ENCODE measurements around the gene EXD3. TPM values are rescaled to one million over a fixed set of nuclear protein-coding genes. Genes with fewer than 3 reads are reported as not detected.
A peak's percentile ranks its signal among the peaks of the same experiment; 100 is the strongest.

Gene EXD3
- total RNA-seq, 1 donor, result 6.1 TPM

DNA sequence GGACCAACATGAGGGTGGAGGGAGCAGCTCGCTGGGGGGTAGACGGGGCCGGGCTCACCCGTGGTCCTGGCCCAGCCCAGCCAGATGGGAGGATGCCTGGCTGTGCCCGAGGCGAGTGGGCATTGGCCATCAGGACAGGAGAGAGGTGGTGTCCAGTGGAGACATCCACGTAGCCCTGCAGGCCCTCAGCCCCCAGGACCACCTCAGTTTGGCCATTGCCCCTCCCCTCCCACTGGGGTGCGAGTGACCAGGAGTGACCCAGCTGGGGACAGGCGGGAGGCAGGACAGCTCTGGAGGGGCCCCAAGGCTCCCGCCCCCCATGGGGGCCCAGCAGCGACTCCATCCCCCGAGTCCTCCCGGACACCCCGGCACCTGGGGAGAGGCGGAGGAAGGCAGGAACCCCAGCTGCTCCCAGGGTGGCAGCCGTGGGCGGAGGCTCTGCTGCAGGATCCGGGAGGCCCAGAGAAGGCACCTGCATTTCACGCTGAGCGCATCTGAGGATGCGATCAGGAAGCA, 8.5 kb upstream of the EXD3 start:
- no peaks in the 10 kb centered on the region for H3K4me1 ChIP-seq (ENCODE audit: insufficient read depth, low read length)
- no peaks in the 10 kb centered on the region for H3K27me3 ChIP-seq (ENCODE audit: insufficient read depth, low read length)
- H3K4me3 ChIP-seq (ENCODE audit: low read length), result no peak overlapping the region
- H3K9me3 ChIP-seq (ENCODE audit: low read depth, low read length), result no peaks in the 10 kb centered on the region

DNA sequence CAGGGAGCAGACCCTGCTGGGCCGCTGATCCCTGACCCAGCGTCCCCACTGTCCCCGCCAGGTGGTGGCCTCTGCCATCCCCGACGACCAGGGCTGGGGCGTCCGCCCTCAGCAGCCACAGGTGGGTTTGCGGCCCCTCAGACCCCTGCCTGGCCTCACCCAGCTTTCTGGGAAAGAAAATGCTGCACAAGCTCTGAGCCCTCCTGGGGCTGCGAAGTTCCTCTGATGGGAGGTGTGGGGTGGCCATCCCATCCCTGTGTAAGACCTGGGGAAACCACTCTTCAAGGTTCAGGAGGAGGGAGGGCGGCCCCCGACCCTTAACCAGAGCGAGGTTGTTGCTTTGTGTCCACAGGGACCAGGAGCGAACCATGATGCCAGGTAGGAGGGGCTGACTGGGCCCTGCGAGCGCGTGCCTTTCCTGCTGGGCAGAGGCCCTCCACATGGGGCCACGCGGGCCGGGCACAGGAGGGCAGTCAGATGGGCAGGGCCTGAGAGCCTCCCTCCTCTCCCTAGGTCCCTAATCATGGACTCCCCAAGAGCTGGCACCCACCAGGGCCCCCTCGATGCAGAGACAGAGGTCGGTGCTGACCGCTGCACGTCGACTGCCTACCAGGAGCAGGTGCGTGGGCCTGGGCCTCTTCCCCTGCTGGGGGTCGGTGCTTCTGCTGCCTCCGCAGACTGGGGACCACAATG, 7.9 kb upstream of the EXD3 start:
- Histone ChIP-seq H3K4me1 (ENCODE audit: insufficient read depth, low read length) (no peaks in the 10 kb centered on the region), H3K4me3 (ENCODE audit: low read length) (no peak overlapping the region), H3K27me3 (ENCODE audit: insufficient read depth, low read length) (no peaks in the 10 kb centered on the region), H3K9me3 (ENCODE audit: low read depth, low read length) (no peaks in the 10 kb centered on the region)

DNA sequence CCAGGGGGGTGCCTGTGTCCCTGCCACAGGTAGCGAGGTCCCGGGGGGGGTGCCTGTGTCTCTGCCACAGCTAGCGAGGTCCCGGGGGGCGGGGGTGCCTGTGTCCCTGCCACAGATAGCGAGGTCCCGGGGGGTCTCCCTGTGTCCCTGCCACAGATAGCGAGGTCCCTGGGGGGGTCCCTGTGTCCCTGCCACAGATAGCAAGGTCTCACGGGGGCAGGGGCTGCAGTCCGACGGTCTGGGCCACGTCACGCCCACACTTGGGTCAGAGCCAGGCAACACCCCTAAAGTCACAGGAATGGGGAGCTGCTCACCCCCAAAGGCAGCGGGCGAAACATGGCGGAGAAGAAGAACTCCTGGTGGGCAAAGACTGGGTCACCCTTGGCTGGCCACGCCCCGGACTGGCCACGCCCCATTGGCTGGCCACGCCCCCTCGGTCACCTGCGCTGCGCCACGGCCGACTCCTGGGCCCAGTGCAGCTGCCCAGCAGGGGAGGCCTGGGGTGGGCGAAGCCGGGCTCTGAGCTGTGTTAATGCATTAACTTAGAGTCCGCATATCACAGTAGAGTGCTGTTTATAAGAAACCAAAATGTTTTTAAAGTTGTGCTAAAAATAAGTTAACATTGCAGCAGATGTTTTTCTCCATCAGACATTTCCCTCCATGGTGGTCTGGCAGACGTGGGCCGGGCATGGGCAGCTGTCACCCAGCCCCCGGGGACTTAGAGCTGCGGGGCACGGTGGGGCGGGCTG, 7.2 kb upstream of the EXD3 start:
- Histone ChIP-seq H3K4me1 (ENCODE audit: insufficient read depth, low read length) (no peaks in the 10 kb centered on the region), H3K4me3 (ENCODE audit: low read length) (no peak overlapping the region), H3K9me3 (ENCODE audit: low read depth, low read length) (no peaks in the 10 kb centered on the region), H3K27me3 (ENCODE audit: insufficient read depth, low read length) (no peaks in the 10 kb centered on the region)

DNA sequence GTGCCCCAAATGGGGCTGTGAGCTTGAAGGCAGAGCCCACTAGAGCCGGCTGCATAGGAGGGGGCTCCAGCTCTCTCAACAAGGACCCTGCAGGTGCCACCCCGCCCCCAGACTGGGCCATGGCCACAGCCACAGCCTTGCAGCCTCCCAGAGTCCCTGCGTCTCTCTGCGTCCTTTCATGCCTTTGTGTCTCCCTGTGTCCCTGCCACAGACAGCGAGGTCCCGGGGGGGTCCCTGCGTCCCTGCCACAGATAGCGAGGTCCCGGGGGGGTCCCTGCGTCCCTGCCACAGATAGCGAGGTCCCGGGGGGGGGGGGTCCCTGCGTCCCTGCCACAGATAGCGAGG, 6.6 kb upstream of the EXD3 start:
- H3K27me3 ChIP-seq (ENCODE audit: insufficient read depth, low read length), result no peaks in the 10 kb centered on the region
- no peaks in the 10 kb centered on the region for H3K9me3 ChIP-seq (ENCODE audit: low read depth, low read length)
- no peak overlapping the region for H3K4me3 ChIP-seq (ENCODE audit: low read length)
- peaks cover 1% of the 10 kb centered on the region for H3K4me1 ChIP-seq (ENCODE audit: insufficient read depth, low read length)

DNA sequence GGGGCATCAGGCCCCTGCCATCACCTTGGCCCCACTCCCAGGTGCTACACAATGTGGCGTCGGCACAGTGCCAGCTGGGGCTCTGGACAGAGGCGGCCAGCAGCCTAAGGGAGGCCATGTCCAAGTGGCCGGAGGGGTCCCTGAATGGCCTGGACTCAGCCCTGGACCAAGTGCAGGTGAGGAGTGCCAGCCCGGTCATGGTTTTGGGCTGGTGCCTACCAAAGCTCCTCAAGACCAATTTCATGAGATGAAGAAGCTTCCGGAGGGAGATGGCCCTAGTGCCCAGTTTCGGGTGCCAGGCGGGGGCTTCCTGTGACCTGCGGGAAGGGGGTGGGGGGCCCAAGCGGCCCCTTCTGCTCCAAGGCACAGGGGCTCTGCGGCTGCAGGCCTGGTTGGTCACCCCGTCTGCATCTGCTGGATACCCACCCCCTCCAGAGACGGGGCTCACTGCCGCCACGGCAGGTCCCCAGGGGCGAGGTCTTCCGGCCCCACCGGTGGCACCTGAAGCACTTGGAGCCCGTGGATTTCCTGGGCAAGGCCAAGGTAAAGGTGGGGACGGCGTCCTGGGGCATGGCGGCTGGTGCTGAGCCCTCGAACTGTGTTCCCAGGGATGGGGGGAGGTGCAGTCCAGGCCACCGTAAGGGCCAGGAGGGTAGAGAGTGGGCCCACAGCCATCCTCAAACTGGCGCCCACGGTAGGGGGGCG, 6.0 kb upstream of the EXD3 start:
- H3K9me3 ChIP-seq (ENCODE audit: low read depth, low read length), result no peaks in the 10 kb centered on the region
- no peak overlapping the region for H3K4me3 ChIP-seq (ENCODE audit: low read length)
- no peaks in the 10 kb centered on the region for H3K27me3 ChIP-seq (ENCODE audit: insufficient read depth, low read length)
- peaks cover 6% of the 10 kb centered on the region for H3K4me1 ChIP-seq (ENCODE audit: insufficient read depth, low read length)

DNA sequence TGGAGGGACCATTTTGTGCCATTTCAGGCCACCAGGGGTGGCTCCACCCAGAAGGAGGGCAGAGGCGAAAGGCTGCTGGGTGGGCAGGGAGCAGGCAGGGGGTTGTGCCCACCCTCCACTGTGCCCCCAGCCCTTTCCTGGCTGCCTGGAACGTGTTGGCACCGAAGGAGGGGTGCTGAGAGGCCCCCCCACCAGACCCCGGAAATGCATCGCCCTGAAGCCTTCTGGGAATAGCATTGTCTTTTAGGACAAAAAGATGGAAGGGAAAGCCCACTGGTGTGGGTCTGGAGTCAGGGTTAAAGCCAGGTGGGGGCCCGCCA, 5.3 kb upstream of the EXD3 start:
- Histone ChIP-seq H3K4me3 (ENCODE audit: low read length) (no peak overlapping the region), H3K4me1 (ENCODE audit: insufficient read depth, low read length) (peaks cover 13% of the 10 kb centered on the region), H3K27me3 (ENCODE audit: insufficient read depth, low read length) (no peaks in the 10 kb centered on the region), H3K9me3 (ENCODE audit: low read depth, low read length) (no peaks in the 10 kb centered on the region)

DNA sequence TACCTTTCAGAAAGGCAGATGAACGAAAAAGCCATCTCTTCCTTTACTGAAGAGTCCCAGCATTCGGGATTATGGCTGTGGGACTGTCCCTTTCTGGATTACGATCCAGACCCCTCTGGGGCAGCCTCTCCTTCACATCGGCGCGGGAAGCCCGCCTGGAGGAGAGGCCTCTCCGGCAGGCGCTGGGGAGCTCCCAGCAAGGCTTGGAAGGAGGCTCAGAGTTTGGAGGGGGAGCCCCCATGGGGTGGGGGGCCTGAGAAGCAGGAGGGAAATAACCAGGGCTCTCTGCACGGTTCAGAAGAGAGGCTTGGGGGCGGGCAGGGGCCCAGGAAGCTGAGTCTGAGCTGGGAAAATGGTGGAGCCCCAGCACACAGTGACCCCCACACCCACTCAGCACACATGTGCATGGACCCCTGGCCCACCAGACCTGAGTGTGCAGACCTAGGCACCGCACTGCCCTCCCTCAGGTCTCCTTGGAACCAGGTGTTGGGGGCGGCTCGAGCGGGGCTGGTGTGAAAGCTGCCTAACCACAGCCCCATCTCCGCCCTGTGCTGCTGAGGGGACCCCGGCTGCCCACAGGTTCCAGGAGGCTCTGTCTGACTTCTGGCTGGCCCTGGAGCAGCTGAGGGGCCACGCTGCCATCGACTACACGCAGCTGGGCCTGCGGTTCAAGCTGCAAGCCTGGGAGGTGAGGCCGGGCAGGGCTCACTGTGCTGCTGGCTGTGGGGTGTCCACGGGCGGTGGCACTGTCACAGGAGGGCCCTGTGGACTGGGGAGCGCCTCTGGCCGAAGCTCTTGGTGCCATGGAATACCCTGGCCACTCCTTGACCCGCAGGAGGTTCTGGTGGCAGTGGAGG, 4.7 kb upstream of the EXD3 start:
- H3K4me3 ChIP-seq (ENCODE audit: low read length), result no peak overlapping the region
- H3K4me1 ChIP-seq (ENCODE audit: insufficient read depth, low read length), result peaks cover 13% of the 10 kb centered on the region
- H3K9me3 ChIP-seq (ENCODE audit: low read depth, low read length), result no peaks in the 10 kb centered on the region
- no peaks in the 10 kb centered on the region for H3K27me3 ChIP-seq (ENCODE audit: insufficient read depth, low read length)

DNA sequence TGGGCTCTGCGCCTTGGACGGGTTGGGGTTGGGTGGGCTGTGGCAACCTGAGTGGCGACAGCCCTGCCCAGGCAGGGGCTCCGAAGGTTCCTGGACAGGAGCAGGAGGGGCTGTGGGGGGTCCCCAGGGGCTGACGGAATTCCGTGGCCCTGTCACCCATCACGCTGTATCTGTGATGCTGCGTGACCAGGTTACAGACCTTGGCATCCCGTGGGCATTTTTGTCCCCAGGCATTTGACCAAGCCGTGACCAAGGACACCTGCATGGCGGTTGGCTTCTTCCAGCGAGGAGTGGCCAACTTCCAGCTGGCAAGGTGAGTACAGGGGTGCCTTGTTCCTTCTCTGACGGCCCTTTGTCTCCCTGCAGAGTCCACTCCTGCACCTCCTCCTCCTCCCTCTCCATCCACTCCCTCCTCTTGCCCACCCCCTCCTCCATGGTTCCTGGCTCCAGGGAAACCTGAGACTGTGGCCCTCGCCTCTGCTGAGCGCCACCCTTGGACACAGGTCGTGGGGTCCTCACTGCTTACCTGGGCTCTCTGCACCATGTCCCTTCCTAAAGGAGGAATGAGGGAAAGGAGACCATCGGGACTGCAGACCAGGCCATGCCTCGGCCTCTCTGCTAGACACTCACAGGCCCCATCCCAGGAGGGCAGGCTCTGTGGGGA, 3.2 kb upstream of the EXD3 start:
- Histone ChIP-seq H3K4me1 (ENCODE audit: insufficient read depth, low read length) (peaks cover 27% of the 10 kb centered on the region), H3K4me3 (ENCODE audit: low read length) (no peak overlapping the region), H3K9me3 (ENCODE audit: low read depth, low read length) (no peaks in the 10 kb centered on the region), H3K27me3 (ENCODE audit: insufficient read depth, low read length) (no peaks in the 10 kb centered on the region)

DNA sequence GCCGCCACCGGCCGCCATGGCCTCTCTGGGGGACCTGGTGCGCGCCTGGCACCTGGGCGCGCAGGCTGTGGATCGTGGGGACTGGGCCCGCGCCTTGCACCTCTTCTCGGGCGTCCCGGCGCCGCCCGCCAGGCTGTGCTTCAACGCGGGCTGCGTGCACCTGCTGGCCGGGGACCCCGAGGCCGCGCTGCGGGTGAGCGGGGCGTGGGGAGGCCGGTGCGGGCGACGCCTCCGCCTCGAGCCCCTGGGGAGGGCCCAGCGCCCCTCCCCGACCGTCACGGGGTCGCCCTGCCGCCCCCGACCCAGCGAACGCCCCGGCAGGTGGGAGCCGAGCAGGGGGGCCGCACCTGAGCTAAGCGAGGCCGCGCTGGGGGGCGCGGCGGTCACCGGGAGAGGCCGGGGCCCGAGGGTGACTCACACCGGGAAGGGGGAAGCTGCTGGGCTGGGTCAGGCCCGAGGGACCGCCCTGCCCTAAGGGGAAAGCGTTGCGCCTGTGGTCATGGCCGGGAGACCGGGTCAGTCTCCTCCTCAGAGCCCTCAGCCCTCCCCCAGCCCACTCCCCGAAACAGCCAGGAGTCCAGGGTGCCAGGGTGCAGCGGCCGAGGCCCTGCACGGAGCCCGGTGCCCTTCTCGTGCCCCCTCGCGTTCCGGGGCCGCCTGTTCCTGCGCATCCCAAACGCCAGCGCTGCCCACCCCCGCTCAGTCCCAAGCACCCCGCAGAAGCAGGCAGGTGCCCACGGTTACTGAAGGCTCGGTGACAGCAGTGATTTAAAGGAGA, 741 bp upstream of the EXD3 start:
- Histone ChIP-seq H3K27me3 (ENCODE audit: insufficient read depth, low read length) (no peaks in the 10 kb centered on the region), H3K4me1 (ENCODE audit: insufficient read depth, low read length) (peaks cover 27% of the 10 kb centered on the region), H3K4me3 (ENCODE audit: low read length) (peak overlapping the region; percentile 70)

DNA sequence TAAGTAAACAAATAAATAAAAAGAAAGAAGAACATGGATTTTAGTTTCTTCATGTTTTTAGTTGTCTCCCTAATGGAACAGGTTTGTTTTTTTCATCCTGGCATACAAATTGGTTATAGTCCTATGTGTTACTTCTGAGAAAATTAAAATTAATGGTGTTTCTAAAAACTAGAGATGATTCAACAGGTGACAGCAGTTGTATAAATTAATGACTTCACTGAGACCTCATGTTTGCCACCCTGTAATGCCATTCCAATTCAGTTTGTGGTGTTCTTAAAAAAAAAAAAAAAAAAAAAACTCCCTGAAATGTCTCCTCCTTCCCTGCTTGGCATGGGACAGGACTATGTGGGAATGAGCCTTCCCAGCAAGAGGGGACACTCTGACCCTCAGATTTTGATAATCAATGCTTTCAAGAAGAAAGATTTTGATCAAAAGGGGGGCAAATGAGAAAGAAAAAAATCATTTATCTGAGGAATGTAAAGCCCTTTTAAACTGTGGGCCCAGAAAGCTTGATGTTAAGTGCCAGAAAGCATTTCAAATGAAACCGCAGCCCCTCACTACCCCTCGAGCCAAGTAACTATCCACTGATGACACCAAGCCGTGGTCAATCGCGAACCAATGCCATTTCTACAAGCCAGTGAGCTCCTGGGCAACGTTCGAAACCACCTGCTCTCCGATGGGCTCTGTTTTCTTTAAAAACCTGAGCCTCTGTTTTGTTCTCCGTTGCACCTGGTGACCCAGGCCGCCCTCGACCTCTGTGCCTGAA, 941 bp downstream of the EXD3 start:
- H3K4me3 ChIP-seq (ENCODE audit: low read length), result peak overlapping the region; percentile 70
- H3K9me3 ChIP-seq (ENCODE audit: low read depth, low read length), result no peaks in the 10 kb centered on the region
- no peaks in the 10 kb centered on the region for H3K27me3 ChIP-seq (ENCODE audit: insufficient read depth, low read length)
- H3K4me1 ChIP-seq (ENCODE audit: insufficient read depth, low read length), result peaks cover 27% of the 10 kb centered on the region

More for the DNA sequence above, 741 bp upstream of the EXD3 start:
- H3K9me3 ChIP-seq (ENCODE audit: low read depth, low read length), result no peaks in the 10 kb centered on the region

DNA sequence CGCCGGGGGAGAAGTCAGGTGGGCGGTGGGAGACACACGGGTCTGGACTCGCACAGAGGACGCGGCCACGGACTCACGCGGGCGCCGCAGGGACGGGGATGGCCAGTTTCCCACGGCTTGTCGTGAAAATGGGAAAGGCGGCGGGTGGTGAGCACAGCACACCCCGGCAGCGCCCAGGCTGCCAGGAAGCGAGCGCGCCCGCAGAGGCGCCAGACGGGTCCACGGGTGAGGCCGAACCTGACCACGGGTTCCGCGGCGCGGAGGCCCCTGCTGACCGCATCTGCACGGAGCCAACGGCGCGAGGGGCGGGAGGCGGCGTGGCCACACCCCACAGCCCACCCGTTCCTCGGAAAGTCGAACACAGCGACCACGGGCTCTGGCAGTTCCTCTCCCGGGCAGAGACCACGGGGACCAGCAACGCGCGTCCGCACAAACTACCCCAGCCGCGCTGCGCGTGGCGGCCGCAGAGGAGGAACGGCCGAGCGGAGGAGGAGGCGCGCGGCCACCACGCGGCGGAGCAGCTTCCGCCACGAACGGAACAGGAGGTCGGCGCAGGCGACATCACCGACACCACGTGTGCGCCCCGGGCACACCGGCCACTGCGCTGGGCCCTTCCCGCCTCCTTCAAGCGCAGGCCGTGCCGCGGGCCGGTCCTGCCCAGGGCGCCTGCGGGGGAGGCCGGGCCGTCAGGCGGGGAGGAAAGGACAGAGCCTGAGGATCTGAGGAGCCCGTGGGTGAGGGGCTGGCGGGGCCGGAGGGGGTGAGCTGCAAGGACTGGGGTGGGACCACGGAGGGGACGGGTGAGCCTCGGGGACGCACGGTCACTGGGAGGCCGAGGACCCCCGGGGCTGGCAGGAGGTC, 5.6 kb downstream of the EXD3 start:
- Histone ChIP-seq H3K4me3 (ENCODE audit: low read length) (no peak overlapping the region), H3K27me3 (ENCODE audit: insufficient read depth, low read length) (no peaks in the 10 kb centered on the region), H3K9me3 (ENCODE audit: low read depth, low read length) (no peaks in the 10 kb centered on the region), H3K4me1 (ENCODE audit: insufficient read depth, low read length) (peaks cover 16% of the 10 kb centered on the region)

DNA sequence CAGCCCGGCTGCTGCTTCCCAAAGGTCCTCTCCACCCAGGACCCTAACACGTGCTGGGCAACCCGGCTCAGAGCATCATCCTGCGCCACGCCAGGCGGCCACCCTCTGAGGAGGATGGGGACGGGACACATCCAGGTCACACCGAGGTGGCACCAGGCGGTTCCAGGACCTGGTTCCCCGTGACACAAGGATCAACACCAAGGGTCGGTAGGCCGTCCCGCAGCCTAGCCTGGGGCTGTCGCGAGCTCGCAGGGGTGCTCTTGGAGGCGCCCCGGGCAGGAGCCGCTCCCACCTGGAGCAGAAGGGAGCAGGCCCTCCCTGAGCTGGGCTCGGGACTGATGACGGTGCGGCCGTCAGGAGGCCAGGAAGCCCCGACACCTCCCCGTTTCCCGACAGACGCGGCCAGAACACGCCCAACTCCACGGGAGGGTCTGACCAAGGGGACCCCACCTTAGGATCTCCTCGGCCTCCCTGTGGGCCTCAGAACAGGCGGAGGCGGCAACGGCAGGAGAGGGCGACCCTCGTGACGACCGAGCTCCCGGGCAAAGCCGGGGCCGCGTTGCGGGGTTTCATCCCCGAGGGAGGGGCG, 6.3 kb downstream of the EXD3 start:
- H3K27me3 ChIP-seq (ENCODE audit: insufficient read depth, low read length), result no peaks in the 10 kb centered on the region
- H3K4me1 ChIP-seq (ENCODE audit: insufficient read depth, low read length), result peaks cover 15% of the 10 kb centered on the region
- H3K9me3 ChIP-seq (ENCODE audit: low read depth, low read length), result no peaks in the 10 kb centered on the region
- no peak overlapping the region for H3K4me3 ChIP-seq (ENCODE audit: low read length)
